K562 (cell line): ENCODE measurements around the gene FAM107B. TPM values are rescaled to one million over a fixed set of nuclear protein-coding genes. Genes with fewer than 3 reads are reported as not detected.

Experiments used
- ATAC-seq: fragments of 200-7000 bp; cut with Tn5 transposase; 3 replicates; pipeline ENCODE4 v1.9.1; 2020; ENCODE audit warnings: moderate library complexity
- BruUV-seq: library from RNA; stranded (reverse); fragments of 400-500 nt; replicated peaks from 2 replicates; lab custom pipeline; 2021; lab: Mats Ljungman, UMichigan
- CTCF ChIA-PET: fragments of 300-600 bp; formaldehyde crosslinking; extraction: SDS; loops from one replicate; lab custom pipeline; 2021; ENCODE audit warnings: low intra/inter-chr PET ratio; lab: Yijun Ruan, JAX
- POLR2A ChIA-PET: fragments of 300-600, 350-650 bp; sonication (Branson Sonifier 250); formaldehyde crosslinking; extraction: SDS; loops from one replicate; lab custom pipeline; 2021; ENCODE audit warnings: antibody characterized with exemption, inconsistent platforms; lab: Yijun Ruan, JAX
- DNase-seq, 4 experiments: peaks; one replicate each; pipeline versions ENCODE4 v3.0.0 to v3.0.0-alpha.2; 2011 to 2018; ENCODE audit warnings: low spot score in 3 of 4, mixed read lengths in 3 of 4; ENCODE audit errors: extremely low read depth in 1 of 4
- FAIRE-seq: peaks from 2 replicates; lab custom pipeline; 2011; peaks lifted over from hg19 to GRCh38; lab: Jason Lieb, UNC
- H2AFZ ChIP-seq: 2 replicates; pipeline ENCODE4 v1.6.0; 2011; ENCODE audit warnings: low read depth, low read length, control low read depth, inconsistent platforms
- H3K27ac ChIP-seq: fragments of 200-600 bp; 3 replicates; pipeline ENCODE4 v1.8.0; 2011; ENCODE audit warnings: low read depth, mild to moderate bottlenecking, control low read depth, inconsistent platforms, low read length, moderate library complexity, mixed read lengths; ENCODE audit errors: extremely low read depth
- H3K27me3 ChIP-seq, 2 experiments: fragments of 300-600 bp in 1 of 2; 2 replicates in 1 of 2; 3 replicates in 1 of 2; pipeline versions ENCODE4 v1.6.0 to v1.8.0; 2011; ENCODE audit warnings: inconsistent platforms in 2 of 2, low read length in 2 of 2, mild to moderate bottlenecking in 1 of 2, mixed read lengths in 1 of 2, moderate library complexity in 1 of 2; ENCODE audit not compliant: control insufficient read depth in 2 of 2, insufficient read depth in 2 of 2
- H3K36me3 ChIP-seq: fragments of 300-600 bp; 3 replicates; pipeline ENCODE4 v1.8.0; 2011; ENCODE audit warnings: mild to moderate bottlenecking, low read length, inconsistent platforms; ENCODE audit not compliant: control insufficient read depth, insufficient read depth
- H3K4me1 ChIP-seq, 2 experiments: fragments of 200-600 bp in 1 of 2; replicated peaks in 1 of 2; 2 replicates in 1 of 2; 3 replicates in 1 of 2; pipeline versions ENCODE4 v1.5.1 to v1.8.0; 2011; ENCODE audit warnings: inconsistent platforms in 2 of 2, low read length in 2 of 2, mild to moderate bottlenecking in 1 of 2, mixed read lengths in 1 of 2, moderate library complexity in 1 of 2; ENCODE audit not compliant: control insufficient read depth in 2 of 2, insufficient read depth in 2 of 2
- H3K4me2 ChIP-seq: 2 replicates; pipeline ENCODE4 v1.6.1; 2011; ENCODE audit warnings: low read length, control low read depth, inconsistent platforms, mixed read lengths; ENCODE audit not compliant: insufficient read depth
- H3K4me3 ChIP-seq: fragments of 200-600 bp; sonication (generic), shearing (Covaris generic); 2 replicates; pipeline ENCODE4 v1.5.1; 2016; ENCODE audit warnings: control low read depth, inconsistent platforms
- H3K79me2 ChIP-seq: fragments of 200-600 bp; 3 replicates; pipeline ENCODE4 v1.8.0; 2011; ENCODE audit warnings: low read length, inconsistent platforms; ENCODE audit not compliant: control insufficient read depth, insufficient read depth
- H3K9ac ChIP-seq, 2 experiments: 2 replicates each; pipeline versions ENCODE4 v1.6.0 to v1.6.1; 2011; ENCODE audit warnings: low read depth in 2 of 2, low read length in 2 of 2, control low read depth in 1 of 2, inconsistent platforms in 1 of 2, mild to moderate bottlenecking in 1 of 2, mixed read lengths in 1 of 2; ENCODE audit not compliant: insufficient read depth in 1 of 2
- H3K9me1 ChIP-seq: one replicate; pipeline ENCODE4 v1.6.0; 2011; ENCODE audit warnings: inconsistent platforms, mild to moderate bottlenecking, low read length, moderate library complexity; ENCODE audit not compliant: control insufficient read depth, insufficient read depth
- H3K9me3 ChIP-seq: replicated peaks from 2 replicates; pipeline ENCODE4 v1.5.1; 2011; ENCODE audit warnings: low read depth, low read length, inconsistent platforms; ENCODE audit not compliant: control insufficient read depth, insufficient read depth
- H4K20me1 ChIP-seq: replicated peaks from 2 replicates; pipeline ENCODE4 v1.6.1; 2011; ENCODE audit warnings: low read length, inconsistent platforms, mixed read lengths; ENCODE audit not compliant: control insufficient read depth, insufficient read depth
- HDAC1 ChIP-seq, 2 experiments: fragments of 450-650 bp; IDR thresholded peaks; 2 replicates each; pipeline ENCODE4 v1.6.1; 2016 to 2017; ENCODE audit warnings: inconsistent platforms in 1 of 2, mild to moderate bottlenecking in 1 of 2, moderate library complexity in 1 of 2
- HDGF ChIP-seq: fragments of 450-650 bp; IDR thresholded peaks from 2 replicates; pipeline ENCODE4 v1.6.1; 2016
- KAT7 ChIP-seq: sonication (generic); formaldehyde crosslinking; IDR thresholded peaks from 2 replicates; pipeline ENCODE4 v1.8.0; 2022; ENCODE audit warnings: missing genetic modification reagents, mild to moderate bottlenecking, borderline replicate concordance
- KHSRP ChIP-seq: fragments of 450-650 bp; IDR thresholded peaks from 2 replicates; pipeline ENCODE4 v1.6.1; 2017
- MEF2A ChIP-seq: IDR thresholded peaks from 2 replicates; pipeline ENCODE4 v1.6.1; 2011; ENCODE audit warnings: low read depth, mild to moderate bottlenecking, low read length, moderate library complexity; ENCODE audit not compliant: control insufficient read depth
- NFE2L1 ChIP-seq: fragments of 450-650 bp; IDR thresholded peaks from 2 replicates; pipeline ENCODE4 v1.6.1; 2016; ENCODE audit warnings: missing genetic modification characterization, low read depth, mild to moderate bottlenecking, missing compliant biosample characterization, moderate library complexity, borderline replicate concordance
- NFXL1 ChIP-seq: fragments of 450-650 bp; formaldehyde crosslinking; IDR thresholded peaks from 2 replicates; pipeline ENCODE4 v1.4.0; 2021; ENCODE audit warnings: mild to moderate bottlenecking
- ZNF316 ChIP-seq: fragments of 450-650 bp; IDR thresholded peaks from 2 replicates; pipeline ENCODE4 v1.6.1; 2016
- ZNF695 ChIP-seq: fragments of 450-650 bp; formaldehyde crosslinking; IDR thresholded peaks from 2 replicates; pipeline ENCODE4 v1.4.0; 2020; ENCODE audit warnings: mild to moderate bottlenecking, moderate library complexity
- WGBS: fragments of 100-300 bp; shearing (Covaris generic); methylation state at CpG from one replicate; pipeline ENCODE4 v1.1.6; 2016; ENCODE audit warnings: low coverage, mixed read lengths; ENCODE audit not compliant: insufficient coverage; ENCODE audit errors: missing lambda C conversion rate; 5-methylcytosine and 5-hydroxymethylcytosine counted together
- in situ Hi-C: fragments of 300-500 bp; cut with MboI; formaldehyde crosslinking; loops from 4 replicates; pipeline ENCODE4 v1.15.0; 2018; ENCODE audit warnings: inconsistent platforms, mixed read lengths
- intact Hi-C: fragments of 100-400 bp; cut with micrococcal nuclease; formaldehyde crosslinking; loops from 2 replicates; pipeline ENCODE4 v1.14.2; 2022
- polyA plus RNA-seq, 8 experiments: library from polyadenylated mRNA; depleted of rRNA in 4 of 8; stranded (reverse) in 5 of 8; unstranded in 3 of 8; fragments of >200 nt; fragmentation: Nextera tagmentation in 2 of 8; fragmentation: Illumina TruSeq in 1 of 8; extraction: Ambion mirVana in 2 of 8; extraction: Trizol in 1 of 8; gene quantifications; 2 replicates each; pipeline versions ENCODE4 v1.2.1 to v1.2.3, GENCODE V29; 2011 to 2014; ENCODE audit warnings: inconsistent platforms in 1 of 8, missing spikeins in 1 of 8
- total RNA-seq, 7 experiments: library from RNA; depleted of rRNA in 6 of 7; stranded (reverse); fragments of >200 nt in 6 of 7; fragmentation: Illumina TruSeq in 2 of 7; extraction: Trizol in 2 of 7; gene quantifications; 2 replicates each; pipeline versions ENCODE4 v1.2.1 to v1.2.3, GENCODE V29; 2011 to 2021; ENCODE audit warnings: low replicate concordance in 1 of 7

Gene FAM107B
- total and polyA plus RNA-seq, 9 of the 15 experiments (the other 6 are each of a cell fraction or from before 2014, with no cell fraction given): 0.40 to 2.8 (median 1.4) TPM

GRCh38 chr10:14740684-14741247 lies 33.9 kb downstream of the FAM107B start:
- H3K9ac ChIP-seq: no peak overlapping the region
- intact Hi-C loops: no loop called here

GRCh38 chr10:14737808-14738545 lies 36.7 kb downstream of the FAM107B start:
- WGBS: under 1% methylated on average over 11 of the region's 11 CpGs
- ATAC-seq: no peak
- BruUV-seq: no TSS peak
- no peak for TF ChIP-seq KHSRP
- TF ChIP-seq ZNF316: no peak
- no peak for TF ChIP-seq NFXL1 (CRISPR knock-in tag)
- no peak for TF ChIP-seq MEF2A
- no peak for TF ChIP-seq ZNF695
- TF ChIP-seq HDGF: no peak
- TF ChIP-seq KAT7 (CRISPR knock-in tag): no peak
- H2AFZ ChIP-seq: no peak overlapping the region
- H3K36me3 ChIP-seq: no peaks in the 10 kb centered on the region
- FAIRE-seq: no peak
- no peak overlapping the region for H3K4me2 ChIP-seq
- H3K4me3 ChIP-seq: no peak overlapping the region
- in situ Hi-C loops (no loop called here), intact Hi-C loops (no loop called here)
- no peaks in the 10 kb centered on the region for H3K9me3 ChIP-seq
- CTCF ChIA-PET: no interaction called here
- no peak overlapping the region for H3K9ac ChIP-seq
- H3K27me3 ChIP-seq: peaks cover 0 to 21% of the 10 kb centered on the region in 2 experiments; a peak in 1 of 5 replicates
- H3K79me2 ChIP-seq: no peaks in the 10 kb centered on the region
- H3K9me1 ChIP-seq: no peaks in the 10 kb centered on the region
- no peak for DNase-seq
- no peaks in the 10 kb centered on the region for H4K20me1 ChIP-seq
- no peaks in the 10 kb centered on the region for H3K4me1 ChIP-seq
- no peak overlapping the region for H3K27ac ChIP-seq
- POLR2A ChIA-PET: interaction anchor here (0.6 kb wide), 1 partner anchor 475 kb away, joined by 3 read pairs; no protein-coding TSS in a partner anchor

More at GRCh38 chr10:14740684-14741247, 33.9 kb downstream of the FAM107B start:
- H4K20me1 ChIP-seq: no peaks in the 10 kb centered on the region
- no peak for FAIRE-seq
- H3K4me2 ChIP-seq: no peak overlapping the region
- no peak overlapping the region for H3K4me3 ChIP-seq
- ChIA-PET POLR2A (no interaction called here), CTCF (no interaction called here)
- H3K79me2 ChIP-seq: no peaks in the 10 kb centered on the region
- no peak overlapping the region for H3K27ac ChIP-seq
- no peak for TF ChIP-seq HDAC1 (IDR thresholded peaks at IDR 0.05)
- TF ChIP-seq NFE2L1 (tag): no peak
- no TSS peak for BruUV-seq
- H3K27me3 ChIP-seq: peaks cover 0 to 16% of the 10 kb centered on the region in 2 experiments; a peak in 1 of 5 replicates
- DNase-seq: no peak
- no peaks in the 10 kb centered on the region for H3K4me1 ChIP-seq
- in situ Hi-C loops: no loop called here
- no peaks in the 10 kb centered on the region for H3K9me3 ChIP-seq
- no peaks in the 10 kb centered on the region for H3K9me1 ChIP-seq
- H2AFZ ChIP-seq: no peak overlapping the region
- WGBS: 3% methylated on average over 3 of the region's 3 CpGs
- no peak for ATAC-seq
- no peaks in the 10 kb centered on the region for H3K36me3 ChIP-seq
